Measurements from ENCODE around the gene H6PD.

H6PD gene

GRCh38 chr1:9196129-9197040, 38.2 kb upstream of the H6PD start:
- TF ChIP-seq, protein P1, sequence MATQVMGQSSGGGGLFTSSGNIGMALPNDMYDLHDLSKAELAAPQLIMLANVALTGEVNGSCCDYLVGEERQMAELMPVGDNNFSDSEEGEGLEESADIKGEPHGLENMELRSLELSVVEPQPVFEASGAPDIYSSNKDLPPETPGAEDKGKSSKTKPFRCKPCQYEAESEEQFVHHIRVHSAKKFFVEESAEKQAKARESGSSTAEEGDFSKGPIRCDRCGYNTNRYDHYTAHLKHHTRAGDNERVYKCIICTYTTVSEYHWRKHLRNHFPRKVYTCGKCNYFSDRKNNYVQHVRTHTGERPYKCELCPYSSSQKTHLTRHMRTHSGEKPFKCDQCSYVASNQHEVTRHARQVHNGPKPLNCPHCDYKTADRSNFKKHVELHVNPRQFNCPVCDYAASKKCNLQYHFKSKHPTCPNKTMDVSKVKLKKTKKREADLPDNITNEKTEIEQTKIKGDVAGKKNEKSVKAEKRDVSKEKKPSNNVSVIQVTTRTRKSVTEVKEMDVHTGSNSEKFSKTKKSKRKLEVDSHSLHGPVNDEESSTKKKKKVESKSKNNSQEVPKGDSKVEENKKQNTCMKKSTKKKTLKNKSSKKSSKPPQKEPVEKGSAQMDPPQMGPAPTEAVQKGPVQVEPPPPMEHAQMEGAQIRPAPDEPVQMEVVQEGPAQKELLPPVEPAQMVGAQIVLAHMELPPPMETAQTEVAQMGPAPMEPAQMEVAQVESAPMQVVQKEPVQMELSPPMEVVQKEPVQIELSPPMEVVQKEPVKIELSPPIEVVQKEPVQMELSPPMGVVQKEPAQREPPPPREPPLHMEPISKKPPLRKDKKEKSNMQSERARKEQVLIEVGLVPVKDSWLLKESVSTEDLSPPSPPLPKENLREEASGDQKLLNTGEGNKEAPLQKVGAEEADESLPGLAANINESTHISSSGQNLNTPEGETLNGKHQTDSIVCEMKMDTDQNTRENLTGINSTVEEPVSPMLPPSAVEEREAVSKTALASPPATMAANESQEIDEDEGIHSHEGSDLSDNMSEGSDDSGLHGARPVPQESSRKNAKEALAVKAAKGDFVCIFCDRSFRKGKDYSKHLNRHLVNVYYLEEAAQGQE (IDR thresholded peaks at IDR 0.05; ENCODE audit: insufficient replicate concordance, low read depth), result no peak
- TF ChIP-seq, protein P2, sequence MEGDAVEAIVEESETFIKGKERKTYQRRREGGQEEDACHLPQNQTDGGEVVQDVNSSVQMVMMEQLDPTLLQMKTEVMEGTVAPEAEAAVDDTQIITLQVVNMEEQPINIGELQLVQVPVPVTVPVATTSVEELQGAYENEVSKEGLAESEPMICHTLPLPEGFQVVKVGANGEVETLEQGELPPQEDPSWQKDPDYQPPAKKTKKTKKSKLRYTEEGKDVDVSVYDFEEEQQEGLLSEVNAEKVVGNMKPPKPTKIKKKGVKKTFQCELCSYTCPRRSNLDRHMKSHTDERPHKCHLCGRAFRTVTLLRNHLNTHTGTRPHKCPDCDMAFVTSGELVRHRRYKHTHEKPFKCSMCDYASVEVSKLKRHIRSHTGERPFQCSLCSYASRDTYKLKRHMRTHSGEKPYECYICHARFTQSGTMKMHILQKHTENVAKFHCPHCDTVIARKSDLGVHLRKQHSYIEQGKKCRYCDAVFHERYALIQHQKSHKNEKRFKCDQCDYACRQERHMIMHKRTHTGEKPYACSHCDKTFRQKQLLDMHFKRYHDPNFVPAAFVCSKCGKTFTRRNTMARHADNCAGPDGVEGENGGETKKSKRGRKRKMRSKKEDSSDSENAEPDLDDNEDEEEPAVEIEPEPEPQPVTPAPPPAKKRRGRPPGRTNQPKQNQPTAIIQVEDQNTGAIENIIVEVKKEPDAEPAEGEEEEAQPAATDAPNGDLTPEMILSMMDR (IDR thresholded peaks at IDR 0.05; ENCODE audit: insufficient read depth, low read length), result peak; percentile 50
- H3K27me3 ChIP-seq (ENCODE audit: insufficient read depth, poor library complexity, severe bottlenecking), result peaks cover 25% of the 10 kb centered on the region
- H3K27ac ChIP-seq (replicated peaks), result no peak overlapping the region
- DNase-seq (ENCODE audit: low read depth in 1 of 2, low spot score in 1 of 2), result peak; percentile 52 to 89
- peak overlapping the region; percentile 6; the same call in 1 of the 2 replicates for H3K4me3 ChIP-seq (replicated peaks; ENCODE audit: insufficient read depth, low read length)

GRCh38 chr1:9197186-9198099, 37.1 kb upstream of the H6PD start:
- Histone ChIP-seq H3K4me3 (replicated peaks; ENCODE audit: insufficient read depth, low read length) (no peak overlapping the region), H3K27ac (replicated peaks) (no peak overlapping the region), H3K27me3 (ENCODE audit: insufficient read depth, poor library complexity, severe bottlenecking) (peaks cover 33% of the 10 kb centered on the region)
- no peak for DNase-seq (ENCODE audit: low read depth in 1 of 2, low spot score in 1 of 2)
- TF ChIP-seq, protein P1 (IDR thresholded peaks at IDR 0.05; ENCODE audit: insufficient replicate concordance, low read depth), result no peak
- TF ChIP-seq, protein P2 (IDR thresholded peaks at IDR 0.05; ENCODE audit: insufficient read depth, low read length), result no peak
- TF ChIP-seq POLR2AphosphoS5 (IDR thresholded peaks at IDR 0.05; ENCODE audit: low read depth), result no peak
- no peak for TF ChIP-seq SPI1 (IDR thresholded peaks at IDR 0.05; ENCODE audit: borderline replicate concordance, low read depth)
- TF ChIP-seq GABPA (IDR thresholded peaks at IDR 0.05; ENCODE audit: low read depth), result no peak

DNA sequence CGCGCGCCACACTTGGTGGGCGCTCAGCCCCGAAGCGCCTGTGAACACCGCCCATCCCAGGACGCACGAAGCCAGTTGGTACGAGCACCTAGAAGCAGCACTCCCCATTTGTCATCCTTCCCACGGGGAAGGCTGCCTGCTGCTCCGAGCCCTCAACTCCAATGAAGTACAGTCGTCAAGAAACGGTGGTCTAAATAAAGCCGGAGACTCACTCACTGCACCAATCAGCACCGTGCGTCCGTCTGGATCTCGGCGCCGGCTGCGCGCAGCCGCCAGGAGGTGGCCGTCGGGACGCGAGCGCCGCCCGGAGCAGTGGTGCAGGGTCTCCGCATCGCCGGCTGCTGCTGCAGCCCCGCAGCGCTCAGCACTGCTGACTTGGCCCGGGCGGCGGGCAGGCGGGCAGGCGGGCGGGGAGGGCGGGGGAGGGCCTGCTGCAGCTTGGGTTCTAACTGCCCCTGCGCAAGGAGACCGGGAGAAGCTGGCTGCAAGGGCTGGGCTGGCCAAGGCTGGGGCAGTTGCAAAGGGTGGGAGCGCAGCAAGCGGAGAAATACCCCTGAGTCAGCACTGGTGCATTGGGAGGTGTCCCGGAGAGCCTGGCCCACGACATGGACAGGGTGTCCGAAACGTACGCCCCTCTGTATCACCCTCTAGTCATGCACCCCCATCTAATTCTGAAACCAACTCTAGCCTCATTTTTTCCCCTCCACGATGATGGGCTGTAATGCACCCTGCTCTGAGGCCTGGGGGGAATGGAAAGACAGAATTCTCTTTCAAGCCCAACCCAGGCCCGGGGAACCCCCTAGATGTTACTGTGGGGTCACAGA, 35.8 kb upstream of the H6PD start:
- no peak overlapping the region for H3K4me3 ChIP-seq (replicated peaks; ENCODE audit: insufficient read depth, low read length)
- H3K27me3 ChIP-seq (ENCODE audit: insufficient read depth, poor library complexity, severe bottlenecking), result peaks cover 44% of the 10 kb centered on the region
- H3K27ac ChIP-seq (replicated peaks), result no peak overlapping the region
- TF ChIP-seq POLR2AphosphoS5 (IDR thresholded peaks at IDR 0.05; ENCODE audit: low read depth), result no peak
- TF ChIP-seq, protein P2 (IDR thresholded peaks at IDR 0.05; ENCODE audit: insufficient read depth, low read length), result no peak
- no peak for TF ChIP-seq GABPA (IDR thresholded peaks at IDR 0.05; ENCODE audit: low read depth)
- TF ChIP-seq, protein P1 (IDR thresholded peaks at IDR 0.05; ENCODE audit: insufficient replicate concordance, low read depth), result no peak
- no peak for TF ChIP-seq SPI1 (IDR thresholded peaks at IDR 0.05; ENCODE audit: borderline replicate concordance, low read depth)
- DNase-seq (ENCODE audit: low read depth in 1 of 2, low spot score in 1 of 2), result no peak
